GM19351 (cell line): ENCODE results near the gene PCSK2.

Experiments
- ATAC-seq: cut with Tn5 transposase; IDR thresholded peaks from one replicate; pipeline ENCODE4 v1.9.1; 2021; ENCODE audit warnings: mild to moderate bottlenecking, moderate library complexity; ENCODE audit not compliant: unreplicated experiment

The PCSK2 gene

DNA sequence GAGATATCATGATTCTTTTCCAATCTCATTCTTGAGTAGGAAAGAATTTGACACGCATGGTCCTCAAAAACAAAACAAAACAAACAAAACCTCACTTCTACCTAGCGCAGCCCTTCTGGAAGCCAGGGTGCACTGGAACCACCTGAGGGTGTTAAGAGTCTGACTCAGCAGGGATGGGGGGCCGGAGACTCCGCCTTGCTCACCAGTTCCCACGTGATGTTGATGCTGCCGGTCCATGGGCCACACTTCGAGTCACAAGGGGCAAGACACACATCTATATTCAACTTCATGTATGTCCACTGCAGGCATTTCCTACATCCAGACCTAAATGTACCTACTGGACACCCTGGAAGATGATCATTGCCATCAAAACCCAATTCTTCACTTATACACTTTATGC, 274.0 kb downstream of the PCSK2 start:
- ATAC-seq, result no peak

DNA sequence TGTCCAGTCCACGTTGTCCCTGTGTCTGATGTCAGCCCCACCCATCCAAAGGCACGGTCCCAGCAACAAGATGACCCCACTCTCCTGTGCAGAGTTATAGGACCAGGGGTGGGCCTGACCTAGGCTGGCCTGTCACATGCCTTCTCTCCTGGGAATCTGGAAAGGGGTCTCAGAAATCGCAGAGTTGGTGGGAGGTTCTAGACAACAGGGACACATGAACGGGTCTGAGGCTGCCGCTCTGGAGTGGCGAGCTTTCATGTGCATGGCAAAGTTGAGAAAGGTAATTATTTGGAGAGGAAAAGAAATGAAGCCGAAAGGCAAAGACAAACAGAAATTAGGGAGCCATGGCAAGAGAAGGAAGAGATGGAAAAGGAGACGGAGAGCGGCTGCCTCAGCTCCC, 274.9 kb downstream of the PCSK2 start:
- ATAC-seq, result no peak

DNA sequence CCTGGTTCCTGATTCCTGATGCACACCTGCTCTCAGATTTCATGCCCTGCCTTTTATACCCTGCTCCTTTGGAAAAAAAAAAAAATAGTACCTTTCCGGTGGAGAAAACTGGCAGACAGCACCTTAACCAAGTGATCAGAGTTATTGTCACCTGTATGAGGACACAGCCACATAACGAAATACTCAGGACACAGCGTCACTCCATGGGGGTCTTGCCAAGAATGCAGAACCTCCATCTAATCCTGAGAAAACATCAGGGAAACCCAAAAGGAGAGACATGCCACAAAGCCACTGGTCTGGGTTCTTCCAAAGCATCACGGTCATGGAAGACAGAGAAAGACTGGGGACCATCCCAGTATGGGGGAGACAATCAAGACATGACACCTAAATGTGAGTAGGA, 275.3 kb downstream of the PCSK2 start:
- ATAC-seq, result no peak

DNA sequence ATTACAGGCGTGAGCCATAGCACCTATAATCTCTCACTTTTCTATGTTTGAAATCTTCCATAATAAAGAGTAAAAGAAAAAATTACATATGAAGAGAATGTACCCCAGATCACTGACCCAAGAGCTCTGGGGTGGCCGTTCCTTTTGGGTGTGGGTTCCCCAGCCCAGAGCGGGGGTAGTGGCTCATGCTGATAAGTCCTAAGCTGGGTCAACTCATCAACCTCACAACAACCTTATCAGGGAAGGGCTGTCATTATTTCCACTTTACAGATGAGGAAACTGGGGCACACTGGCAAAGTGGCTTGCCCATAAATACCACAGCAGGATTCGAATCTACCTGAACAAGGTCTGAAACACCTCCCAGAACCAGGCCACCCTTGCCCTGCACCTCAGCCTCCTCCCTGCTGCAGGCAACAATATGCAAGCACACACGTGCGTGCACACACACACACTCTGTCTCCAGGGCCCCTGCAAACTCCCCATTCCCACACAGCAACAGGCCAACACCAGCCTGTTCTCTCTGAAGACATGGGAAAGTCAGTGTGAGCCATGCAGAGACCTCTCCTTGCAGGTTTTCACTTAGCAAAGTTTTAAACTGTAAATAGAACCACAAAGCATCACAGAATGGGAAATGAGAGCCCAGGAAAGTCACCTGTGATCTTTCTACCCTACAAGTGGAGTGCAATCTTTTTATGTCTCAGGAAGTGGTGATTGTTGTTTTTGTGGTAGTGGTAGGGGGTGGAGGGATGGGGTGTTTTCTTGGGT, 276.6 kb downstream of the PCSK2 start:
- ATAC-seq, result no peak

DNA sequence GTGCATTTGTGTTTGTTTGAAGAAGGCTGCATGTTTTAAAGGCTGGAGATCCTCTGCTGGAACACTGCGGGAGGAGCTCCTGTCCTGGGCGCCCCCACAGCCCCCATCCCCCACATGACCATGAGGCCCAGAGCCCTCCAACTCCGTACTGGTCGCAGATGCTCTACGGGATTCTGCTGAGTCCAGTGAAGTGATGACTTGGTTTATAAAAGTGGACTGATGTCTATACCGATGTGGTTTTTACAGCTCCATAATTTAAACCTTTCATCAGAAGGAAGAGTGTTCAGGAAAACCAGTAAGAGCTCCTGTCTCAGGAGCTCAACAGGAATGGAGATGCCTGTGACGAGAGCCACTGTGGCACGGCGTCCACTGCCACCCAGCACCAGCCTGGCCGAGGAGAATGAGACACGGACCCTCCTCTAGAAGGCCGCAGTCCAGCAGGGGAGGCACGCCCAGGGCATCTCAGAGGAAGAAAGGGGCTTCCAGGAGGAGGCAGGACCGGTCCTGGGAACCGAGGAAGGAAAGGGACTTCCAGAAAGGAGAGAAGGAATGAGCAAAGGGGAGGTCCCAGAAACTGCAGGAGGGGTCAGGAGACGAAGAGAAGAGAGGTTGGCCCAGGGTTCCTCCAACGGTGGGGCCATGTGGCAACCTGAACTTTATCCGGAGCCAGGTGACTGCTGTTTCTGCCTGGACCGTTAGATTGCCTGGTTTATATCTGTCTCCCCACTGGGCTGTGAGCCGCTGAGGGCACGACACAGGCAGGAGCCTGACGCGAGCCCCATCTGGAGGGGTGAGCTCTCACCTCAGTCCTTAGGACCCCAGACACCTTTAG, 277.4 kb downstream of the PCSK2 start:
- peak; percentile 30 for ATAC-seq

DNA sequence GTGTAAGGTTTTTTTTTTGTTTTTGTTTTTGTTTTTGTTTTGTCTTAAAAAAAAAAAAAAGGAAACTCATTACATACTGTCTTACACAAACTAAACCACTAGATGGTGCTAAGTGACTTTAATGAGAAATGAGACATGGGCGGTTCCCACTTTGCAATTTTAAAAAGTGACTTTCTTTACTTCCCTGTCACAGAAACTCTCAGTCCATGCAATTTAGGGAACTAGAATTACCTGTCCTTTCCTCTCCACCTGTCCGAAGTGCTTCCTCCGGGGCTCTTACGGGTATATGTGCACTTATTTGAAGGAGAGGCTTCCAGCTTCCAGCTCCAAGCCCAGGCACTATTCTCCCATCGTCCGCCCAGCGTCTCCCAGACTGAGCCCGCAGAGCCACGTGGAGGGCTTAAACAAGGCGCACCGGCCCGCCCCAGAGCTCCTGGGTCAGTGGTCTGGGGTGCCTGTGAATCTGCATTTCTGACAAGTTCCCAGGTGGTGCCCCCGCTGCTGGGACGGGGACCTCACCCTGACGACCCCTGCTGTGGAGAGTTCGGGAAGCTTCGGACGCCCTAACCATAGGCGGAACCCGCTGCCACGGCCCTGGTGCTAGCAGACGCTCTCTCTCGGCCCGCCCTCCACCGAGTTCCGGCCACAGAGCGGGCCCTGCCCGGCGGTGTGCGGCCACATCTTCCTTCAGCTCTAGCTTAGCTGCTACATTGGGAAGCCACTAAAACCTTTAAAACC, 278.2 kb downstream of the PCSK2 start:
- ATAC-seq, result peak; percentile 82

DNA sequence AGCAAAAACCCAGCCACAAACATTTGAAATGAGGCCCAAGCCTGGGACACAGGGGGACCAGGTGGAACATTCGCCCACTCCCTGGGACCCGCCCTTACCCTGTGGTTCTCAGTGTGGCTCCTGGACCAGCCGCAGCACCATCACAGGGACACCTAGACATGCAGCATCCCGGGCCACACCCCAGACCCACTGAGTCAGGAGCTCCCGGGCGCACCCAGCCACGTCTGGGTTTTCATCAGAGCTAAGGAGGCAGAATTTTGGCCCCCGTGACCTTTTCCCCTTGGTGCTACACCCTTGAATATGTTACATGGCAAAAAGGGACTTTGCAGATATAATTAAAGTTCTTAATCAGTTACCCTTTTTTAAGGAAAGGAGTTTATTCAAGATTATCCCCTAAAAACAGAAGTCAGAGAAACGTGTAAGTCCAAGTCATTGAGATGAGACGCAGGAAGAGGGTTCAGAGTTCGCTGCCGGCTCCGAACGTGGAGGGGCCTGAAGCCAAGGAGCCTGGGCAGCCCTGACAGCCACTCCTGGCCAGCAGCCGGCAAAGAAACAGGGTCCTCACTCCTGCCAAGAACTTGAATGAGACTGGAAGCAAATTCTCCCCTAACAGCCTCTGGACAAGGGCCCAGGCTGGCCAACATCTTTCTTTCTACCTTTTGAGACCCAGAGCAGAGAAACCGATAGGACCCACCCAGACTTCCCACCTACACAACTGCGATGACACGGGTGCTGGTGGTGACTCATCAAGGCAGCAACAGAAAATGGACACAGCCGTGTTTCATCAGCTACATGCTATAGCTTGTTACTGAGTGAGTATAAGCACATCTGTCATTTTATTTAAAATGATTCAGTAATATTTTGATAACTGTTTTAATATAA, 279.0 kb downstream of the PCSK2 start:
- ATAC-seq, result peak; percentile 2

DNA sequence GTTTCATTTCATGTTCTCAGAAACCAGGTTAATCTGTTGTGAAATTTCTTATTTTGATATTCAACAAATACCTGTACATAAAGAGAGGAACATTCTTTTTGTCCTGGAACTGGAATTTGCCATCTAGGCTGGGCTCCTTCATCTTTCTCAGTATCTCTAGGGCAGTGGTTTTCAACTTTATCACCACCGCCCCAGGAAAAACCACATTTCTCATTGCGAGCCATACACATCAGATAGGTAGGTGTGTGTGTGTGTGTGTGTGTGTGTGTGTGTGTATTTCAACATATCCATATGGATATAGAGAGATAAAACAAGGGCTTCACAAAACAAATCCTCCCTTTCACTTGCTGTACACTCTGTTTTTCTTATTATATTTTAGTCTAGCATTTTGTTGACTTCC, 280.2 kb downstream of the PCSK2 start:
- ATAC-seq, result no peak

DNA sequence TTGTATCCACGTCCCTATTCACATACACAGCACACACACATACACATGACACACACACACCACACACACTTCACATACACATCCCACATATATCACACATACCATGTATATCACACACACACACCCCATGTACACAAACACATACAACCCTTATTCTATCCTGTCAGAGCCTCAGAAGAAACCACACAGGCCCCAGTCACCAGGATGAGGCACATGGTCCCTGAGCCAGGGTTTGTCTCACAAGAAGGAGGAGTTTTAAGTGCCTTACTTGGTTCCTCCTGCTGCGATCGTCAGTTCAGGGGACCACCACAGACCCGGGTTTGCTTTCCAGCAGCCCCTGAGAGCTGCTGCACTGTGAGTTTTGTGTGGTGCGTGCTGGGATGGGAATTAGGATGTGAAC, 280.7 kb downstream of the PCSK2 start:
- ATAC-seq, result no peak

DNA sequence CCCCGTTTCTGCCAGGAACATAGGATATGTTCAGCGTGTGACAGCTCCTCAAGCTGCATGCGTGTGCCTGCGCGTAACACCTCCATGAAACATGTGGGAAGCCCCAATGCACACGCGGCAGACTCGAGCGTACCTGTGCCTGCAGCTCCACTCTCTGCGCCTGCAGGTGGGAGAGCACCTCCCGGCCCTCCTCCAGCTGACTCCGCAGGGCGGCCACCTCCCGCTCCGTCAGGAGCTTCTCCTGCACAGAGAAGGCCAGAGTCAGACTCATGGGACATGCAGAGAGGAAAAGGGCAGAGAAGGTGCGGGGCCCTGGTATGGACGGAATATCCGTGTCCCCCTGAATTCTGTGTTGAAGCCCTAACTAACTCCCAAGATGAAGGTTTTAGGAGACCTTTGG, 281.9 kb downstream of the PCSK2 start:
- no peak for ATAC-seq

DNA sequence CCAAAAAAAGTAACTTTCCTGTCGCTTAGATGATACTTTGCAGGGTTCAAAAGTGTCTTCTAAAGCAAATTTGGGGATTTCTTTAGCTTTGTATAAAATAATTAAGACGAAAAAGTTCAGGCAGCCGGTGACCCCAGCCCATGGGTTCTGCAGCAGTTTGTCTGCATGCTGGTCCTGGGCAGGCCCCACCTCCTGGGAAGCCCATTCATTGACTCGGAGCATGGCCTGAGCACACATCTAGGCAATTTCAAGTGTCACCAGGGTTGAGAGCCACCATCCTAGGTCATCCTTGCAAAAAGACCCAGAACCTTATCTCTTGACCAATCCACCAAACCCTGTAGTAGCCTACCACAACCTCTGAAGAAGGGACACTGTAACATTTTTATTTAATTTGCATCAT, 283.7 kb downstream of the PCSK2 start:
- no peak for ATAC-seq

DNA sequence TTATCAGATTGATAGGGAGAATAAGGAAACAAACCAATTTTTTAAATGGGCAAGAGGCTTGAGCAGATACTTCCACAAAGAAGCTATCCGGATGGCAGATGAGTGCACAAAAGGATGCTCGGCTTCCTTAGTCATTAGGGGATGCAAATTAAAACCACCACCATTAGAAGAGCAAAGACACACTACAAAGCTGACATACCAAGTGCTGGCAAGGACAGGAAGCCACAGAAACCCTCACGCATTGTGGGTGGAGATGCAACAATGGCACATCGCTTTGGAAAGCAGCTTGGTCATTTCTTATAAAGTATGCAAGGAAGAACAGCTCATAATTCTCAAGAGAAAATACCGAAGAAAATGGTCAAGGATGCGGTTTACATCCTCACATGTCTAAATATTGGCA, 284.6 kb downstream of the PCSK2 start:
- no peak for ATAC-seq

DNA sequence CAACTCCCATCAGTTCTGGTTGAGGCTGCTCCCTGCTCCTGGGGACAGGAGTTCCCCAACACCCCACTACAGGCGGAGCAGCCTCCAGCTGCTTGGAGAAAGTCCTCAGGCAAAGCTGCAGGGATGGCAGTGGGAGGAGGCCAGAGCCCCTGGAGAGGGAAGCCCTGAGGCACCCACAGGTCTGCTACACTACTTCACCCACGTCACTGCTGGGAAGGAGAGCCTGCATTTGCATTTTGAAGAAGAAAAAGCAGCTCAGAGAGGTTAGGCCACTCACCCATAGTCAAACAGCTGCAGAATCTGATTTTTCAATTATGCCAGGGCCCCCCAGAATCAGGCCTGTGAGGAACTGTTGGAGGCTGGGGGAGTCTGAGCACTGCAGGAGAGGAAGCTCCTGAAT, 287.1 kb downstream of the PCSK2 start:
- ATAC-seq, result no peak

DNA sequence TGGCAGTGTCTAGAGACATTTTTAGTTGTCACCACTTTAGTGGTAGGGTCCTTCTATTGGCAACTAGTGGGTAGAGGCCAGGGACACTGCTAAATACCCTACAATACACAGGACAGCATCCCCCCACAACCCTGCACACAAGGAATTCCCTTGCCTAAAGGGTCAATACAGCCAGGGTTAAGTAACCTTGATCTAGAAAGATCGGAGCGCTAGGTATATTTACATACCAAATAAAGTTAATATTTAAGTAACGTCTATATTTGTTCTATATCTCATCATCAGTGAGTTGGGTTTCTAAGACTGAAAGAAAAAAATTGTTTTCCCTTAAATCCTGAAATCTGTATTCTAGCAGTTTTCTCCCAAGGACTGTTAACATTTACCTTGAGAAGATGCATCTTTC, 288.2 kb downstream of the PCSK2 start:
- ATAC-seq, result no peak

DNA sequence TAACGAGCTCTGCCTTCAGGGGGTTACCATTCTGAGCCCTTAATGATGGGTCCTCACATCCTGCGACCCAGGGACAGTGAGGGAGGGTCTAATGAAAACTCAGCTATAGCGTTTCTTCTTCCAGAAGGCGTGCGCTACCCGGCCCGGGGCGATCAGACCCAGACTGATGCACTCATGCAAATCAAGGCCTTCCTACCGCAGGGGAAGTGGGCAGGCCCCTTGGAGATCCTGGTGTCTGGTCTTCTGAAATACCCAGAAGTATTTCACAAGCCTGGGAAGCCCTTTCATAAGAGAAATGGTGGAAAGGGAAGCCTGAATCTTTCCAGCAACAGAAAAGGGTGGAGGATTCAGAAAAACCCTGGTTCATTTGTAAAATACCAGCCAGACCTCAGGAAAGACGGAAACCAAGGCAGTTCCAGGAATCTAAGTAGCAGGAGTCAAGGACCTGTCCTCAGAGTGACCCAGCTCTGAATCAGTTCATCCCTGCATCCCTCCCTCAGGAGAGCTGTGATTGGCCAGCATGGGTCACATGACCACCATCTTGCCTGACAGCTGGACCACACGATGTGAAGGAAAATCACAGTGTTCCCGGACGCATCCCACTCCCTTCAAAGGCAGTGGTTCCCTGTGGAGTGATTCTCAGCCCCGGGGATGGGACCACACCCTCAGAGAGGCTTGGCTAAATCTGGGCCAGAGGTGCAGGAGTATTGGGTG, 291.7 kb downstream of the PCSK2 start:
- ATAC-seq, result no peak

DNA sequence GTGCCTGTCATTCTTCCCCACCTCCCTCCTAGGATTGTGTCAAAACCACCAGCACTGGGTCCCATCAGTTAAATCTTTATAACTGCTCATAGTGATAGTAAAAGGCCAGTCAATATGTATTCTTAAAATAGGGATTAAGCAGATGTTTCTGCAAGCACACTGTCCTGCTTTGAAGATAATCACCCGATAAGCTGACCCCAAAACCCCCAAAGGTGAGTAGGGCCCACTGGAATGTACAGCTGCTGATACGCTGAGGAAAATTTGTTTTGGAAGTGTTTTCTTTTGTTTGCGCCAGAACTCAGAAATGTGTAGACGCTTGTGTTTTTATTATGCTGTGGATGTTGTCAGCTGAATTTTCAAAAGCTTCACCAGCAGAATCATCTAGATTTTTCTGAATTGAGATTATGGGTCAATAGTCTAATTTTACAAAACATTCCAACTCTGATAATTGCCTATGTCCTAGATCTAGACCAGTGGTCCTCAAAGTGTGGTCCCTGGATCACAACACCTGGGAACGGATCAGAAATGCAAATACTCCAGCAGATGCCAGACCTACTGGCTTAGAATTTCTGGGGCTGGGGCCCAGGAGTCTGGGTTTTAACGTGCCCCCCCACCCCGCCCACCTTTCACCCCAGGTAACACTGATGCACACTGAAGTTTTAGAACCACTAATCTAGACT, 292.9 kb downstream of the PCSK2 start:
- ATAC-seq, result no peak

DNA sequence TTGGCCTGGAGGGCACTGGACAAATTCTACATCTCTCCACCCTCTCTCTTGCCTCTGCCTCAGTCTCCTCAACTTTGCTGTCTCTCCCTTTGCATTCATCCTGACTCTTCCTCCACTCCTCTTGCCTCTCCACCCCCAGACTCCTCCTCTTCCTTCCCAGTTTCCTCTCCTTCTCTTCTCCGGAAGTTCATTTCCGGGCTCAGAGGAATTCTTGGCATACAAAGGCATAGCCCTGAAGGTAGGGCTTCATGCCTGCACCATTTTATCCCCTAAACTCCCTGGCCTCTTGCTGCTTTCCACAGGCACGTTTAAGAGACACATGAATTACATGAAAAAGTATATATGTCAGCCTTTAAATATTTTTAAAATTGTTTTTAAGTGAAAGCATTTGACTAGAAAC, 293.7 kb downstream of the PCSK2 start:
- no peak for ATAC-seq

DNA sequence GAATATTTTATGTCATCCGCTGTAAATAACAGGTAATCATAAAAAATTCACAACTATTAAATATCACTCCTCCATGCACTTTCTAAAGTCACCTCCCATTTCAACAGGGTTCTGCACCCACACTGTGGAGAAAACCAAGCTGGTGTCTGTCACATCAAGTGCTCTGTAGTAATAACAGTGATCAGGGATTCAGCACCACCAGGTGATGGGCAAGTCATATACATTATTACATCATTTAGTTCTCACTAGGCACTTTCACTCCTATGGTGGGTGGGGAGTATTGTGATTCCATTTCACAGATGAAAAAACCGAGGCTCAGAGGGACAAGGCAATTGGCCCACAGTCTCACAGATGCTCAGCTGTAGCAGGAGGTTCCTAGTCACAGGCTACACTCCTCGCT, 295.7 kb downstream of the PCSK2 start:
- no peak for ATAC-seq

DNA sequence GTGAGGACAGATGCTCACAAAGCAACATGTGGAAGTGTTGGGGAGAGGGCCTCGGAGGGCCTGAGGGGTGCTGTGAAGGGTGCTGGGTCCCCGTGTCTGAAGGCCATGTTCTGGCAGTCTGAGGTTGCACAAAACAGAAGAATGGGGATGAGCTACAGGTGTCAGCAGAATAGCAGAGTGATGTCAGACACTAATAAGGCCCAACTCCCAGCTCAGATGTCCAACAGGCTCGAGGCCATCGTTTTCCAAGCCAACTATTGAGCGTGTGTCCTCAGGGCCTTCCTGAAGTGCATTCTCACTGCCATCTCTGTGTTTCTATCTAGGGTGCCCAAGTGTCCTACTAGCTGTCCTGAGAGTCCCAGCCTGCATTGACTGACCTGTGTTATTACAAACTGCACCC, 296.5 kb downstream of the PCSK2 start:
- no peak for ATAC-seq

DNA sequence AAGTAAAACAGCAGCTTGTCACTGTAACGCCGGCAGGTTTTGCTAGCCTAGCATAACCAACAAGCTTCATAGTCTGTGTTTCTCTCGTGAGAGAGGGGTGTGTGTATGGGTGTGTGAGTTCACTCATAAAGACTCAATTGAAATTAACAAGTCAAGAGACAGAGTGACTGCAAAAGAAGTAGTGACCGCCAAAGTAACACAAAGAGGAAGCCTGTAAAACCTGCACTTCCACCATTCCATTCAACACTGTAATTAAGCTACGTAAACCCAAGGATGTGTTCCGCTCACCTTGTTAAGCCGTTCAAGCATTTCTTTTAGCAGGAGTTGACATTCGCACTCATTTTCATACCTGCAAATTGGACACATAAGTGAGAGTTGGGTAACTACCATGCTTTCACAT, 297.7 kb downstream of the PCSK2 start:
- no peak for ATAC-seq
